Measurements from ENCODE around the gene RBM10. TPM values are rescaled to one million over a fixed set of nuclear protein-coding genes. Genes with fewer than 3 reads are reported as not detected.

RBM10 gene
- total and polyA plus RNA-seq, 9 of the 15 experiments (the other 6 are each of a cell fraction or from before 2014, with no cell fraction given): 1.1 to 61.7 (median 31.5) TPM

- no peak for TF ChIP-seq RERE (CRISPR knock-in tag; IDR thresholded peaks at IDR 0.05; ENCODE audit: borderline replicate concordance)
- TF ChIP-seq SLC30A9 (CRISPR knock-in tag; IDR thresholded peaks at IDR 0.05): no peak
- no peak for TF ChIP-seq BRCA1 (IDR thresholded peaks at IDR 0.05)
- no peak for TF ChIP-seq BRCA1 (CRISPR knock-in tag; IDR thresholded peaks at IDR 0.05)
- no peak for TF ChIP-seq SRSF7 (optimal IDR thresholded peaks at IDR 0.05; ENCODE audit: low read depth, low read length)
- peak; percentile 98 for TF ChIP-seq RBM25 (IDR thresholded peaks at IDR 0.05; ENCODE audit: low read depth, low read length, severe bottlenecking)
- no peak for TF ChIP-seq ZNF41 (CRISPR knock-in tag; conservative IDR thresholded peaks at IDR 0.05)
- no peak for TF ChIP-seq PTTG1 (tag; IDR thresholded peaks at IDR 0.05; ENCODE audit: low read depth)
- TF ChIP-seq TEAD2 (tag; IDR thresholded peaks at IDR 0.05): no peak
- TF ChIP-seq FOXP1 (CRISPR knock-in tag; IDR thresholded peaks at IDR 0.05): no peak
- no peak for TF ChIP-seq KAT7 (CRISPR knock-in tag; IDR thresholded peaks at IDR 0.05; ENCODE audit: borderline replicate concordance)
- no peak for TF ChIP-seq HLTF (IDR thresholded peaks at IDR 0.05)
- TF ChIP-seq STAG1 (CRISPR knock-in tag; IDR thresholded peaks at IDR 0.05; ENCODE audit: borderline replicate concordance): no peak
- no peak for TF ChIP-seq POLR2AphosphoS5 (IDR thresholded peaks at IDR 0.05; ENCODE audit: control insufficient read depth, insufficient read depth, low read depth, low read length)
- no peak for TF ChIP-seq BRD4 (IDR thresholded peaks at IDR 0.05)
- no peak for TF ChIP-seq TOE1 (IDR thresholded peaks at IDR 0.05; ENCODE audit: borderline replicate concordance)
- no peak for TF ChIP-seq TOE1 (CRISPR knock-in tag; IDR thresholded peaks at IDR 0.05; ENCODE audit: borderline replicate concordance, low read depth)
- TF ChIP-seq HOMEZ (CRISPR knock-in tag; IDR thresholded peaks at IDR 0.05): no peak
- peak; percentile 51; the same call in 1 of the 2 replicates for TF ChIP-seq POLR2A (conservative IDR thresholded peaks at IDR 0.05)
- peak; percentile 54; the same call in 1 of the 2 replicates for TF ChIP-seq ATF7 (IDR thresholded peaks at IDR 0.05)
- TF ChIP-seq, protein P1, sequence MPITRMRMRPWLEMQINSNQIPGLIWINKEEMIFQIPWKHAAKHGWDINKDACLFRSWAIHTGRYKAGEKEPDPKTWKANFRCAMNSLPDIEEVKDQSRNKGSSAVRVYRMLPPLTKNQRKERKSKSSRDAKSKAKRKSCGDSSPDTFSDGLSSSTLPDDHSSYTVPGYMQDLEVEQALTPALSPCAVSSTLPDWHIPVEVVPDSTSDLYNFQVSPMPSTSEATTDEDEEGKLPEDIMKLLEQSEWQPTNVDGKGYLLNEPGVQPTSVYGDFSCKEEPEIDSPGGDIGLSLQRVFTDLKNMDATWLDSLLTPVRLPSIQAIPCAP (CRISPR knock-in tag; IDR thresholded peaks at IDR 0.05; ENCODE audit: borderline replicate concordance): no peak
- TF ChIP-seq FIP1L1 (IDR thresholded peaks at IDR 0.05; ENCODE audit: low read depth, low read length, poor library complexity, severe bottlenecking): no peak
- TF ChIP-seq BRD9 (IDR thresholded peaks at IDR 0.05; ENCODE audit: low read depth, partially characterized antibody): peak; percentile 77
These were observed 15.7 kb upstream of the RBM10 start (continued) for GRCh38 chrX:47129157-47129898.
